SHP77 treated with DMSO at 0.1 percent for 48 hours (cell line): Measurements from ENCODE around the gene UBE2L5.

ENCODE experiments used
- DNase-seq: peaks from one replicate; lab custom pipeline; 2025; lab: John Stamatoyannopoulos, UW

UBE2L5 gene

DNA sequence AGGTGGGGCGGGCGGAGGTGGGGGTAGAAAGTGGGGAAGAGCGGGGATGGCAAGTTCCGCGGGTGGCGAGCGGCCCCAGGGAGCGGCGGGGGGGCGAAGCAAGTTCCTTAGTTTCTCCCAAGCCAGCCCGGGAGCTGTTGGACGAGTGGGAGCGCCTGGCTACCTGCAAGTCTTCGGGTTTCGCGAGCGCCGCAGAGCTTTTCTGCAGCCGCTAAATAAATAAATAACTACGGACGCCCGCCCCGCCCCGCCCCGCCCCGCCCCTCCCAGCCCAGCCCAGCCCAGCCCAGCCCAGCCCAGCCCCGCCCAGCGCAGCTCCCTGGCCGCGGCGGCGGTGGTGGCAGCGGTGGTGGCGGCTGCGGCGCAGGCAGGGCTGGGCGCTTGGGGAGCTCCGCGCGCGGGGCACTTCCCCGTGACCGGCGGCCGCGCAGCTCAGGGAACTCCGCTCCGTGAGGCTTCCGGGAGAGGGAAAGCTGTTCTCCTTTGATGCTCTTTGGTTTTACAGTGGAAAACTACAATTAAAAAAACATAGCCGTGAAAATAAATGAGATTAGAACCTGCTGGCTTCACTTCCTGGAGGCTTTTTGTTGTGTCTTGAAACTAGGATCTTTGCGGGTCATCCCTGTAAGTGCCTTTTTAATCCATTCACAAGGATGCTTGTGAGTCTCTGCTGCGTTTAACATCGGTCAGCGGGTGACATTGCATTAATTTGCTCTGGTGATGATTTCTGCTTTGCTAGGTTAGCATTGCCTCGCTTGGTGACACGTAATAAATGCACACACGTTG lies at the start of gene UBE2L5:
UBE2L5 (plus strand) TSS at position 440 of the 786 bp plus-strand sequence. CDS start 5,498 bp downstream, outside the sequence.
- no peak for DNase-seq

DNA sequence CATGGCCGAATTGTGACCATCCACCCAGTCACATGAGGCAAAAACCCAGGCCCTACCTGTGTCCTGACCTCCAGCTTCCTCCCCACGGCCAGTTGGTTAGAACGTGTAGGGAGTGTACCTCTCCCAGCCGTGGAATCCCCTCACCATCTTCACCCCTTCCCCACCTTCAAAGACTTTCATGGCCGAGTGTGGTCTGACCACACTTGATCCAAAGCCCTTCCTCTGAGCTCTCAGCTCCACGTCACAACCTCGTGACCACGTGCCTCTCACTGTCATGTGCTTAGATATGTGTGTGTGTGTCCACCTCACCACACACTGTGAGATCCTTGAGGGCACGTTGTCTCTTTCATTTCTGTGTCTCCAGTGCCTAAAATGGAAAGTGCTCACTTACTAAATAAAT lies 48.6 kb upstream of the UBE2L5 start:
- no peak for DNase-seq

DNA sequence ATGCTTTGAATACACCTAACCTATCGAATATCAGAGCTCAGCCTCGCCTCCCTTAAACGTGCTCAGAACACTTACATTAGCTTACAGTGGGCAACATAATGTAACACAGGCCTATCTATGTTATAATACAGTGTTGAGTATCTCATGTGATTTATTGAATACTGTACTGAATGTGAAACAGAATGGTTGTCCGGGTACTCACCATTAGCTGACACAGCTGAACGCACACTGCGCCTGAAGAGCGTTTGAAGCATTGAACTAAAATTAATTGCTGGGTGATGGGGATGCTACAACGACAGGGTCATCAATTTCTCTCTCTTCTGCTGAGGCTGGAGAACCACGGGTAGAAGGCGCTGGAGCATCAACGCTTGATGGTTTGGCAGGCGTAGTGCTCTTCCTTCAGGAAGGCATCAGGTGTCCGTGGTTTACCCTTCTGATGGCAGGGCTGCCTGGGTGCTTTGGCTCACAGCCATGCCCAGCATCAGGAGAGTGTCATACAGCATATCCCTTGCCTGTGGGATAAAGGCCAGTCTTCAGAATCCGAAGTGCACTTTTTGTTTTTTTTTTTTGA lies 46.9 kb upstream of the UBE2L5 start:
- no peak for DNase-seq

DNA sequence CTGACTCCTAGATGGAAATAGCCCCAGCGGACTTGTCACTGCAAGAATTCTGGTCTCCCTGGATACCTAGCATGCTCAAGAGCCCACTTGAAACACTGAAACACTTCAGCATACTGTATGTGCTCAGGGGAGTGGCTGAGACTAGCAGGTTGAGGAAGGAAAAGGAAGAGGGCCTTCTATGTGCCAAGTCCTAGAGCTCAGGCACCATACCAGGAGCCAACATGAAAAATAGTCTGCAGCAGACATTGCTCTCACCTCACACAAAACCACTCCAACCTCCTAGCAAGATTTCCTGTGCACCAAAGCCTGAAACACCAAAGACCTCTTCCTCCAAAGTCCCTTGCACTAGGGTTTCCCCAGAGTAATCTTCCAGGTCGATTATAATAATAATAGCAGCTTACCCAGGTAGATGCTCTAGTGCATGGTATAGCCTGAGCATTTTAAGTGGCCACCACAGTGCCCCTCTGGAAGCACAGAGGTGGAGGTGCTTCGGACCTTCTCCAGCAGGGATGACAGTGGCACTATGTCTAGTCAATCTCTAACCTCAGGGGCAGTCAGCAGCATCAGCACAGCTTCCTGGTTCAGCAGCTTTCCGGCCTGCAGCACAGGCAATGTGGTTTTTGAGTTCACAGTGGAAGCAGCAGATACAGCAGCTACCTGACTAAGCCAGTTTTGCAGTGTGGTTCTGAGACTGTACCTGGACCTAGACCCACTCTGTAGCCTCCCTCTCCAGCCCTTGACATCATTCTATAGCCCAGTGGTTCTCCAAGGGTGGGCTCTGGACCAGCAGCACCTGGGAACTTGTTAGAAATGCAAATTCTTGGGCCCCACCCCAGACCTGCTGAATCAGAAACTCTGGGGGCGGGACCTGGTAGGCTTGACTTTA lies 45.6 kb upstream of the UBE2L5 start:
- no peak for DNase-seq

DNA sequence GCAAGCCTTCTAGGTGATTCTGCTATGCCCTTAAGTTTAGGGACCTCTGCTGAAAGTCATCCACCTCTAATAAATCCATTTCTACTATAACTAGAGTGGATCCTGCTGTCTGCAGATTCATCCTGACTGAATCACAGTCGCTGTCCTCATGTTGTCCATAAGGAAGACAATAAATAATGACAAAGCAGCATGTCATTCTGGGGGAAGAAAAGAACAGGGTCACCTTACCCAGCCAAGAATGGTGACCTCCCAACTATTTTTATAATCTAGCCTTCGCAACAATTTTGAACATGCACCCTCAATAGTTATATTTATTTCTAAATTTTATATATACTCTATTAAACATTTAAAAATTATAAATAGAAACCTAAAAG lies 45.0 kb upstream of the UBE2L5 start:
- no peak for DNase-seq

DNA sequence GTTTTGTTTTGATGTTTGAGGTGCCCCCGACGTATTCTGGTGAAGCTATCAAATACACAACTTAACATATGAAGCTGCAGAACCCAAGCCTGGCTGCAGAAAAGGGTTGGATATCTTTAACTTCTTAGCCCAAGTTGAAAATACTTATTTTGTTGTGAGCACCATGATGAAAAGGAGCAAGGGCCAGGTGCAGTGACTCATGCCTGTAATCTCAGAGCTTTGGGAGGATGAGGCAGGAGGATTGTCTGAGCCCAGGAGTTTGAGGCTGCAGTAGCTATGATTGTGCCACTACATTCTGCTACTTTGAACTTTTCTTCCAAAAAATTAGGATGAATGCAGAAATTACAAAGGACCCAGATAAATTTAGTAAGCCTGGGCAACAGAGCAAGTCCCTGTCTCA lies 44.1 kb upstream of the UBE2L5 start:
- no peak for DNase-seq

DNA sequence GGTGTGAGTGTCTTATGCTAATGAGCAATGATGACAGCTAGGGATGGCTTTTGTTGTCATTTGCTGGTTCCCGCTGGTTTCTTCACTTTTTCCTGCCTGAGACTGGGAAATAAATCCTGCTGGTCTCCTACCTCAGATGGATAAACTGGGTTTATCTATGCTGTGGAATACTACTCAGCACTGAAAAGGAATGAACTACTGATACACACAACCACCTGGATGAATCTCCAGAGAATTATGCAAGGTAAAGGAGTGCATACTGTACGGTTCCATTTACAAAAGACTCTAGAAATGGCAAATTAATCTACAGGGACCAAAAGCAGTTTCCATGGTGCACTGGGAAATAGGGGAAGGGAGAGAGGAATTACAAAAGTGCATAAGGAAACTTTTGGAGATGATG lies 41.2 kb upstream of the UBE2L5 start:
- no peak for DNase-seq

DNA sequence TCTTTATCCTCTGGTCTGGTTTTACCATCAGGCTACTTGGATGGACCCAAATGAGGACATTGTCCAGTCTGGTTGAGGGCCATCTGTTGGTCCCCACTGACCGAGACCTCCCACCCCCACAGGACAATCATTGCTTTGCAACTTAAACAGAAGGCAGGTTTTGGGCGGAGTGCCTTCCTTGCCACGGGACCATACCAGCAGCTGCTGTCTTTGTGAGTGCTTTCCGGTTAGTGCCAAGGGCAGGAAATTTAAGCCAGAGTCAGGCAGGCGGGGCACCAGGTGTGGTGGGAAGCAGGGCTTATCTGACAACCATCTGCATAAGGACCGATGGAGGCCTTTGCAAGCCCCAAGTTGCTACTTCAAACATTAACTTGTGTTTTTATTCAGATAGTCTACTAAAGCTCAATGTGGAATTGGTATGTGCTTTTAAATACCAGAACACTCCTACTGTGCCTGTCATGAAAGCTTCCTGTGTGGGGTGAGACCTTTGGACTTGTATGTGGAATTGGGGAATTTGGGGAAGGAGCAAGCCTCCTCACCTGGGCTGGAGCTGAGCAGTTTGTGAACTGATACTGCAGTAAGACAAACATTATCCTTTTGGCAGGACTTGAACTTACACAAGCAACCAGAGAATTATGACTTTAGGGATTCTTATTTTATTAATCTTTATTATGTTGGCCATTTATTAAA lies 39.3 kb upstream of the UBE2L5 start:
- DNase-seq, result no peak

DNA sequence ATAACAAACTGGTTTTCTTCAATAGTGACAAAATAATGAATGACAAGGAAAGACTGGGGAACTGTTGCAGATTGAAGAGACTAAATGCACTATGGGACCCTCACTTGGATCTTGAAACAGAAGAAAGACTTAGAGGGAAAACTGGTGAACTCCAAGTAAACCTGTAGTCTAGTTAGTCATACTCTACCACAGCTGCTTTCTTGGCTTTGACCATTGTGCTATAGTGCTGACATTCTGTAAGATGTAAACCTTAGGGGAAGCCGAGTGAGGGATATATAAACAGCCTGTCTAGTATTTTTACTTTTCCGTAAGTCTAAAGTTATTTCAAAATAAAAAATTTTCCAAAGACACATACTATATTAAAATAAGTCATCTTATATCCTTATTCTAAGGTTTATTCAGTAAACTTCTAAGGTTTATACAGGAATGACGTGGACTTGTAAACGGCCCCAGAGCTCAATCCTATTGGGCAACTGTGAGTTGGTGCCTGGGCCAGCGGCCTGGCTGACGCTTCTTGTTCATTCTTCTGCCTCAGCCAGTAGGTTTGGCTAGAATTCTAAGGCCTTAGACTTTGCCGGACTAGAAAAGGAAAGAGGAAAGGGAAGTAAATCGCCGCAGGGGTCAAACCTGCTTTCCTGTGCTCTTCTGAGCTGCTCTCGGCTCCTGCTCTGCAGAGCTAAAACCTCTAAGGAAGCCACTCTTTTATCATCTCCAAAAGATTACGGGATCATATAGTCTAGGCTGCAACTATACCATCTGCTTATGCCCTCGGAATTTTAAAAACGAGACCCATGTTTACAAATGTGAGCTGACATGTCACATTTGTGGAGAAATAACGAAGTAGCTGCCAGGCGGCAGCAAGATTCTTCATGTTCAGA lies 33.6 kb upstream of the UBE2L5 start:
- DNase-seq, result no peak

DNA sequence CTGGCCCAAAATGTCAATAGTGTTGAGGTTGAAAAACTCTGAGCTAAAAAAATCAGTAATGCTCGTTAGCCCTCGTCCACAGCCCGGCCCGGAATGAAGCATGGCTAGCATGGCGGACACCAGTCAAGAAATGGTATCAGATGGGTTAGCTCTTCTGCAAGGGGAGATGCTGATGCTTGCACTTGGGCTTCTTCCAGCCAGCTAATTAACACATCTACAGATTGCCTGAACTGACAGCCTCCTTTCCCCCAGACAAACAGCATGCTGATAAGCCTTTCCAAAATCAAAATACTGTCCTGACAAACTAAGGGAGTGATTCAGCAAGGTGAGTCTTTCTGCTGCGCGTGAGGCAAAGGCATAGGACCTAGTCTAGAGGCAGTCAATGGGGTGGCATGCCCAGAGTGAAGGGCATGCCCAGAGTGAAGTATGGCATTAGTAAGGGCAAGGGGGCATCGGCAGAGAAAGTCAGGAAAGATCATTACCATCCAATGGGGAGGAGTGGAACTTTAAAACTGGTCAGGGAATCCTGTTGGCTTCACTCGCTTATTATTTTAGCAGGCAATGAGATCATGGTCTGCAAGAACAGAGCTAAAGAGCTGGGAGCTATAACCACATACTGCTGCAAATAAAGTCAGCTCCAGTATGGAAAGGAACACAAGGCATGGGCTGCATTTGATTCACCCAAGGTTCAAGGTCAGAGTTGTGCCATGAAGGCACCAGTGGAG lies 30.2 kb upstream of the UBE2L5 start:
- no peak for DNase-seq

DNA sequence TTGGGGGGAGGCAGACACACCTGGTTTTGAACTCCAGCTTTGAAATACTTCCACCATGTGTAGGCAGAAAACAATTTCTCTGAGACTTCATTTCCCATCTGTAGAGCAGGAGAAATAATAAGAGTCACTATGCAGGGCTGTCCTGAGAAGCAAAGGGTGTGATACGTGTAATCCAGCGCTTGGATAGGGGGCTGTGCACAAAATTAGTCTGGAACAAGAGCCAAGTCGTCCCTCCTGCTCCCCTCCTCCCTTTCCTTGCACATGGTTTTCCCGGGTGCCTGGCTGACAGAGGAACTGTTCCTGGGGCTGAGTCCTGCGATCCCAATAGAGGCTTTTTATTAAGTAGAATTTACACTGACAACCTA lies 29.6 kb upstream of the UBE2L5 start:
- no peak for DNase-seq

DNA sequence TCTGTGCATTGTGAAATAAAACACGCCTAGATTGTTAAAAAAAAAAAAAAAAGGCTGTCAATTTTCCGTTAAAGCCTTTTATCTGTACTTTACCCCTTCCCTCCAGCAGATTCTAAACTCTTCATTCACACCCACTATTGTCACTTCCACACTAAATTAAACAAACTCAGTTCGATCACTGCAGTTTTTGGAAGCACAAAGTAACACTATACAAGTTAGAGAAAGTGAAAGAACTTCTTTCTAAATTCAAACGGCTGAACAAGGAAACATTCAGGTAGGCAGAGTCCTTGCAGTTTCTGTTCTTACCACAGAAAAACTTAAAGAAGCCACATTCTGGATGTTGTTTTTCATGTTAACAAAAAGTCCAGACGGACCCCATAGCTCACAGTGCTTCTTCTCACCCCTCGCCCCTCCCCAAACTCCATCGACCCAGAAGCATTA lies 27.5 kb upstream of the UBE2L5 start:
- DNase-seq, result no peak

DNA sequence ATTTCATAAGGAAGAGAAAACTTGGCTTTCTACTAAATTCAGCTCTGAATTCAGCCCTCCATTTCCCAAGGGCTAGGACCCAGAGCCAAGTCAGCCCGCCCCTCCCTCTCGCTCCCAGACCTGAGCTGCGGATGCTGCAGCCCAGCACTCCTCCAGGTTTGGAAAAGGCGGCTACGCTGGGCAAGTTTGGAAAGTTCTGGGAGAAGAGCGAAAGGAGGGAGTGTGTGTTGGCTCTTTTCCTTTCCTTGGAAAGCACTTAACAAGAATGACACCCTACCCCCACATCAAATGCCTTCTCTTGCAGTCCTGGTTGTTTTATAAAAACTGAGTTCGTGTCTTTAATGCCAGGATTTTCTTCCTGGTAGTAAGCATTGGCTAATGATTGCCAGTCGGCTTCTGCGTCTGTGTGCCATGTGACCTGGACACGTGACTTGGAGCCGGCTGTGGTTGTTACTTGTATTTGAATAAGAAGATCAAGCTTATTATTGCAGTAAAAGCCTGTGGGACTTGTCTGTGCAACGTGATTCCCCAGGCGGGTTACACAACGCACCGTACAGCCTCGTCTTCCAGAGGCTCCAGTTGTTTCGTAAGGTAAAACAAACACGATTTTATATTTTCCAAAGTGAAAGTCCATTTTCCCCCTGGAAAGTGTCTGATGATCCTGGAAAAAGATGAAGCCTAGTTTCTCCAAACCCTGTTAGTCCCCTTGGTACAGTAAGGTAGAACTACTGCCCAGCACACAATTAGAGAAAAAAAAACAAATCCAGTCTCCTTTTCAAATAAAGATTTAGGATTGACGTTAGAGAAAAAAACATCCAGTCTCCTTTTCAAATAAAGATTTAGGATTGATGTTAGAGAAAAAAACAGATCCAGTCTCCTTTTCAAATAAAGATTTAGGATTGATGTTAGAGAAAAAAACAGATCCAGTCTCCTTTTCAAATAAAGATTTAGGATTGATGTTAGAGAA lies 26.8 kb upstream of the UBE2L5 start:
- DNase-seq, result peak; percentile 69

DNA sequence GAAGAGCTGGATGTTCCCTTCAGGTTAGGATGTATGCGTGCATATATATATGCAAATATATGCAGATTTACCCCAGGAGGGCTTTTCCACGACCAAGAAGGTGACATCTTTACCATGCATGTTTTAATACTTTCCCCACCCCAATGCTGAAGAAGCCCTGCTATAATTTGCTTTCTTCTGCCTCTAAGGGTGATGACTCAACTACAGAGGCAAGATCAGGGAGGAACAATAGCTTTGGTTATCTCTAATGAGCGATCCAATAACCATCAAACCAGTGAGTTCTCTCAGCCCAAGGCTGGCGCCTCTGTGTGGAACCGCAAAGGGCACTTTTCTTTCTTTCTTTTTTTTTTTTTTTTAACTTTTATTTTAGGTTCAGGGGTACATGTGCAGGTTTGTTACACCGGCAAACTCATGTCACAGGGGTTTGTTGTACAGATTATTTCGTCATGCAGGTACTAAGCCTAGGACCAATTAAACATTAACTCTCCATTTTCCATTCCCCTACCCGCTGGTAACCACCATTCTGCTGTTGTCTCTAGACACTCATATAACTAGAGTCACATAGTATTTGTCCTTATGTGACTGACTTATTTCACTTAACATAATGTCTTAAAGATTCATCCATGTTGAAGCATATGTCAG lies 25.7 kb upstream of the UBE2L5 start:
- no peak for DNase-seq

DNA sequence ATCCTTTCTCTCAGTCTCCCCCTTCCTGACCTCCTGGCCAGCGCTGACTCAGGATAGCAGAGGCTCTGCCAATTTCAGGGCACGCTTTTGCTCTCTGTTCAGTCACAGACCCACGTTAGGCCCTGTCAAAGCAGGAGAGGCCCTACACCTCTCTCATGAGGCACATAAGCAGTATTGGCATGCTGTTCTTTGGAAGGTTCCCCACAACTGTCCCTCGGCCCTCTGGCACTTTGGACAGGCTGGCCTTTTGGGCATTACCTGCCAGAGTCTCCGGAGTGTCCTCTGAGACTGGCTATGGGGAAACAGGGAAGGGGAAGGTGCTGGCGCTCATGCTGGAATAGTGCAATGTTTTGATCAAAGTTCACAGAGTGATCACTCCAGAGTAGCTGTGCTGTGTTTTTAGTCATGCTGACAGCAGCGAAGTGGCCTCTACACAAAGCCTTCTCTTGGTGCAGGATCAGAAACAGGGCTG lies 23.7 kb upstream of the UBE2L5 start:
- DNase-seq, result no peak

DNA sequence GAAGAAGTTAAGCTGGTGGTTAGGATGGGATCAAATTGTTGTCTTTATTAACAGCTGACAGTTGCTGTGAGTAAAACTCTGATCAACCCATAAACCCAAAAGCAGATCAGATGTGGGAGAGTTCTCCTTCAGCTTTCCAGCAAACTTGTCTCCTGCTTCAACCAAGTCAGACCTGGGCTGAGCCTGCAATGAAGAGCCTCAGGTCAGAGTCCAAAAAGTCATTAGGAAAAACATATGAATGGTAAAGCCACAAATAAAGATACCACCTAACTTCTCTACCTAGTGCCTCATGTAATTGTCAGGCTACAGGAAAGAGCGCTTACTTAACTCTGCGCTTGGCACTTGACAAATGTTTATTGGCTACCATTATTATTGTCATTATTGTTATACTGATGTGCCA lies 21.9 kb upstream of the UBE2L5 start:
- DNase-seq, result no peak

DNA sequence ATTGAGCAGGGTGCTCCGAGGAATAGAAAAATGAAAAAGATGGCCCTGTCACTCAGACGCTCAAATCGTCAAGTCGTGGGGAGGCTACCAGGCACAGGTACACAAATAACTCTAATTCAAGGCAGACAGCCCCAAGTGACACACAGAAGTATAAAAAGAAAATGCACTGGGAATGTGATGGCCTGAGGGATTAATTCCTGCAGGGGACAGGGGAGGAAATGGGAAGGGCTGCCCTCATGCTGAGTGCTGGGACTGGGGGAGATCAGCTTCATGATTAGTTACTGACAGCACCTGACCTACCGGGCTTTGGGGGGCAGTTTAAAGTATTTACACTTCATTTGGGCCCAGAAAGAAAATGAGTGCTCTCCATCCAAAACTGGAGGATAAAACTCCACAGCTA lies 20.9 kb upstream of the UBE2L5 start:
- no peak for DNase-seq

DNA sequence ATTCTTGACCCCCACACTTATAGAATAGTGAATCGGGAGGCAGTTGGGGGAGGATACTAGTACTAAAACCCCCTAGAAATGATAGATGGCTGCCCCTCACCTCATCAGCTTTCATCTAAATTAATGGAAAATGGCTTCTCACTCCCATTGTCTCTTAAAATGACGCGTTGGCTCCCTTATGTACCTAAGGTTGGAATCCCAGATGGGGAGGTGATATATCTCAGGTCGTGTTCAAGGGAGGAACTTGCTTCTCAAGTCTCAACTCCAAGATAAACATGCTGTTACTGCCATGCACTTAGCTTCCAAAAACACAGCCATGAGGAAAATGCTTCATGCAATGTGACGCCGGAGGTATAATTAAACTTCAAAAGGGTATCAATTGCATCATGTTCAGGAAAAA lies 18.8 kb upstream of the UBE2L5 start:
- no peak for DNase-seq

DNA sequence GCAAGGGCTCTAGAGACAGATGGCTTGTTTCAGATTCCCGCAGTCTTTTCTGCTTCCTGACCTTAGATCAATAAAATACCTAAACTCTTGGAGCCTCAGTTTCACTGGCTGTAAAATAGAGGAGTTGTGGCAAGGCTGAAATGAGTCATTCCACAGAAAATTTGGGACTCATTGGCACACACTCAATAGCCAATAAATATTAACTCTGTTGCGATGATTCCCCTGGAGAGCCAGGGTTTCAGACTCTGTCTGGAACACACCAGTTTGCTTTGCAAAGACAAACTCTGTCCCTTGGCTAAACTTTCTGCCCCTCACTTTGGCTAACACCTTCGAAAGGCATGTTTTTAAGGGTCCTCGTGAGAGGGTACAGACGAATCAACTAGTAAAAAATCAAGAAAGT lies 18.1 kb upstream of the UBE2L5 start:
- no peak for DNase-seq
